HepG2 (cell line): Measurements from ENCODE around the gene IQCN. TPM values are rescaled to one million over a fixed set of nuclear protein-coding genes. Genes with fewer than 3 reads are reported as not detected.
A peak's percentile ranks its signal among the peaks of the same experiment; 100 is the strongest.

Source experiments
- BCL3 ChIP-seq: sonication (generic); formaldehyde crosslinking; IDR thresholded peaks from 2 replicates; pipeline ENCODE4 v1.5.1; 2020; ENCODE audit warnings: mild to moderate bottlenecking, missing genetic modification reagents, moderate library complexity
- BRD4 ChIP-seq: sonication (generic); formaldehyde crosslinking; IDR thresholded peaks from 2 replicates; pipeline ENCODE4 v1.4.0; 2020; ENCODE audit warnings: missing genetic modification reagents
- CBFB ChIP-seq: sonication (generic); formaldehyde crosslinking; IDR thresholded peaks from 2 replicates; pipeline ENCODE4 v1.4.0; 2020; ENCODE audit warnings: missing genetic modification reagents
- FOXJ3 ChIP-seq: sonication (generic); formaldehyde crosslinking; IDR thresholded peaks from 2 replicates; pipeline ENCODE4 v1.4.0; 2020; ENCODE audit warnings: missing genetic modification reagents, mild to moderate bottlenecking, borderline replicate concordance
- MED8 ChIP-seq: sonication (generic); formaldehyde crosslinking; IDR thresholded peaks from 2 replicates; pipeline ENCODE4 v1.8.1; 2023; ENCODE audit warnings: mild to moderate bottlenecking, missing genetic modification reagents; ENCODE audit not compliant: insufficient replicate concordance
- MYNN ChIP-seq: sonication (generic); formaldehyde crosslinking; IDR thresholded peaks from 2 replicates; pipeline ENCODE4 v1.4.0; 2020; ENCODE audit warnings: mild to moderate bottlenecking, low read depth, missing genetic modification reagents
- POLR2AphosphoS2 ChIP-seq: IDR thresholded peaks from 2 replicates; pipeline ENCODE4 v1.6.1; 2011; ENCODE audit warnings: low read depth, low read length, improper control_type of control experiment
- POLR2G ChIP-seq: fragments of 200-400 bp; formaldehyde crosslinking; IDR thresholded peaks from 2 replicates; pipeline ENCODE4 v1.6.1; 2018; ENCODE audit warnings: mild to moderate bottlenecking, low read depth, low read length, moderate library complexity
- PPARG ChIP-seq: conservative IDR thresholded peaks from 2 replicates; pipeline ENCODE4 v1.6.1; 2016; ENCODE audit warnings: missing biosample characterization, missing genetic modification reagents
- TIGD3 ChIP-seq: sonication (generic); formaldehyde crosslinking; IDR thresholded peaks from 2 replicates; pipeline ENCODE4 v1.5.1; 2020; ENCODE audit warnings: mild to moderate bottlenecking, missing genetic modification reagents, borderline replicate concordance
- TRIM22 ChIP-seq: fragments of 450-650 bp; IDR thresholded peaks from 2 replicates; pipeline ENCODE4 v1.6.1; 2017
- ZFP91 ChIP-seq: sonication (generic); formaldehyde crosslinking; IDR thresholded peaks from 2 replicates; pipeline ENCODE4 v1.9.0; 2022; ENCODE audit warnings: missing genetic modification reagents, mild to moderate bottlenecking, borderline replicate concordance
- ZNF382 ChIP-seq: sonication (generic); formaldehyde crosslinking; IDR thresholded peaks from 2 replicates; pipeline ENCODE4 v1.5.0; 2020; ENCODE audit warnings: missing genetic modification reagents, mild to moderate bottlenecking, borderline replicate concordance
- ZNF468 ChIP-seq: sonication (generic); formaldehyde crosslinking; IDR thresholded peaks from 2 replicates; pipeline ENCODE4 v1.8.0; 2022; ENCODE audit warnings: mild to moderate bottlenecking, moderate library complexity, missing genetic modification reagents
- ZNF549 ChIP-seq: sonication (generic); formaldehyde crosslinking; IDR thresholded peaks from 2 replicates; pipeline ENCODE4 v1.5.0; 2020; ENCODE audit warnings: missing genetic modification reagents
- polyA plus RNA-seq, 8 experiments: library from polyadenylated mRNA; depleted of rRNA in 3 of 8; stranded (reverse) in 7 of 8; unstranded in 1 of 8; fragments of >200 nt; fragmentation: Illumina TruSeq in 4 of 8; extraction: Trizol in 4 of 8; gene quantifications; 2 replicates each; pipeline versions ENCODE4 v1.2.1 to v1.2.3, GENCODE V29; 2011 to 2016; ENCODE audit warnings: low read depth in 4 of 8, missing spikeins in 1 of 8, mixed read lengths in 1 of 8; ENCODE audit not compliant: insufficient read depth in 1 of 8
- total RNA-seq, 5 experiments: library from RNA; depleted of rRNA; stranded (reverse); fragments of >200 nt; fragmentation: Illumina TruSeq; extraction: Trizol; gene quantifications; 2 replicates each; pipeline ENCODE4 v1.2.3, GENCODE V29; 2016; ENCODE audit warnings: low read depth in 1 of 5
- TF ChIP-seq, protein P1 (sequence below), 2 experiments: sonication (generic) in 1 of 2; formaldehyde crosslinking in 1 of 2; IDR thresholded peaks; 2 replicates each; pipeline versions ENCODE4 v1.4.0 to v1.6.1; 2016 to 2020; ENCODE audit warnings: borderline replicate concordance in 1 of 2, low read depth in 1 of 2, mild to moderate bottlenecking in 1 of 2, missing genetic modification reagents in 1 of 2

IQCN gene
- total and polyA plus RNA-seq, 2 of the 13 experiments (the other 11 are each of a cell fraction or from before 2014, with no cell fraction given): 0.04 to 0.18 TPM

DNA sequence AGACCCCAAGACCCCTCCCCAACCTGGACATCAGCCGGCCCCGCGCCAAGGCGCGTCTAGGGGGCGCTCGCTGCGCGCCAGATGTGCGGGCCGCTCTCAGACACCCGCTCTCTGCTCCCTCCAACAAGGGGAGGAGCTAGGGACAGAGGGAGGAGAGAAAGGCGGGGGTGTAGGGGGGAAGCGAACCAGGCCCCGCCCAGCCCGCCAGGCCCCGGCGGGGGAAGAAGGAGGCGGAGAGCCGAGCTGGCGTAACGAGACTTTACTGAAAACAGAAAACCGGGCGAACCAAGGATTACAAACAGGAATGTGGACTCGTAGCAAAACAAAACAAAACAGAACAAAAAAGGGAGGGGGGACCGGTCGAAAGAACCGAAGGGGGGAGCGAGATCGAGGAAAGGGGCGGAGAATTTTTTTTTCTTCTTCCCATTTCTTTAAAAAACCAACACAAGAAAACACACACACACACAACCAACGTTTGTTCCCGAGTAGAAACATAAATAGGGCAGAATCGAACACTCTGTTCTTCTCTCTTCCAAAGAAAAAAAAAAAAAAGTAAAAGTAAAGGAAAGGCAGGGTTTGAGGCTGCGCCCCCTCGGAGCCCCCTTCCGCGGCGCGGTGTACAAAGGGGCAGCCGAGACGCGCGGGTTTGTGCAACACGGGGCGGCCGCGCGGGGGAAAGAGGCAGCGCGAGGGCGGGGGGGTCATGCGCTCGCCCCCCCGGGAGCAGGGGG is 5.4 kb upstream of the IQCN start (continued):
- TF ChIP-seq, protein P1, sequence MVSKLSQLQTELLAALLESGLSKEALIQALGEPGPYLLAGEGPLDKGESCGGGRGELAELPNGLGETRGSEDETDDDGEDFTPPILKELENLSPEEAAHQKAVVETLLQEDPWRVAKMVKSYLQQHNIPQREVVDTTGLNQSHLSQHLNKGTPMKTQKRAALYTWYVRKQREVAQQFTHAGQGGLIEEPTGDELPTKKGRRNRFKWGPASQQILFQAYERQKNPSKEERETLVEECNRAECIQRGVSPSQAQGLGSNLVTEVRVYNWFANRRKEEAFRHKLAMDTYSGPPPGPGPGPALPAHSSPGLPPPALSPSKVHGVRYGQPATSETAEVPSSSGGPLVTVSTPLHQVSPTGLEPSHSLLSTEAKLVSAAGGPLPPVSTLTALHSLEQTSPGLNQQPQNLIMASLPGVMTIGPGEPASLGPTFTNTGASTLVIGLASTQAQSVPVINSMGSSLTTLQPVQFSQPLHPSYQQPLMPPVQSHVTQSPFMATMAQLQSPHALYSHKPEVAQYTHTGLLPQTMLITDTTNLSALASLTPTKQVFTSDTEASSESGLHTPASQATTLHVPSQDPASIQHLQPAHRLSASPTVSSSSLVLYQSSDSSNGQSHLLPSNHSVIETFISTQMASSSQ (IDR thresholded peaks at IDR 0.05; ENCODE audit: low read depth): no peak
- TF ChIP-seq, protein P1 (CRISPR knock-in tag; IDR thresholded peaks at IDR 0.05; ENCODE audit: borderline replicate concordance): no peak; the same call in 1 of the 2 replicates
- TF ChIP-seq TRIM22 (no peak), MYNN (CRISPR knock-in tag) (no peak), FOXJ3 (CRISPR knock-in tag) (peak; percentile 19; the same call in 1 of the 2 replicates), CBFB (CRISPR knock-in tag) (no peak), ZNF468 (no peak), BCL3 (CRISPR knock-in tag) (0 out of 2 replicates have a peak, but pooled peaks have one; percentile 23), POLR2AphosphoS2 (peak; percentile 77; the same call in 1 of the 2 replicates), TIGD3 (CRISPR knock-in tag) (no peak), BRD4 (CRISPR knock-in tag) (no peak), ZNF549 (CRISPR knock-in tag) (no peak), ZNF382 (CRISPR knock-in tag) (no peak), ZFP91 (peak; percentile 78; the same call in 1 of the 2 replicates), POLR2G (peak; percentile 74), MED8 (peak; percentile 47), PPARG (CRISPR knock-in tag) (no peak; the same call in 1 of the 2 replicates)
